ENCODE results near the gene MRRF. TPM values are rescaled to one million over a fixed set of nuclear protein-coding genes. Genes with fewer than 3 reads are reported as not detected.

The MRRF gene
- total RNA-seq, 1 donor from 2014 or later, result 21.7 TPM

DNA sequence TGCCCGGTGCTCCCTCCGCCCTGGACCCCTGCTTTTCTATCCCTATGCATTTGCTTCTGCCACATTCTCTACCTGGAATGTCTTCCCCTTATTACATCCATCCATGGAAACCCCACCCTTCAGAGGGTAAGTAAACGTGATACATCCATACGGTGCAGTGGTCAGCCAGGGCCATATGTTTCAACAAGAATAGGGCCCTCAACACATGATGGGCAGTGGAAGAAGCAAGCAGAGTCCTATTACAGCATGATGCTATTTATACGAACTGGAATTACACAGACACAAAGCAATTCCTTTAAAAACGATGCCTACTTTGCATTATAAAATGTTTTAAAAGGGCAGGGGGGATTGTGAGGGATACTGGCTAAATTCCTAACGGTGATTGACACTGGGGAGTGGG lies 68.0 kb downstream of the MRRF start:
- H3K4me1 Mint-ChIP-seq (ENCODE audit: low read depth), result peaks cover 3% of the 10 kb centered on the region

GRCh38 chr9:122333169-122333808 lies 68.6 kb downstream of the MRRF start:
- no peak for TF ChIP-seq CTCF (IDR thresholded peaks at IDR 0.05)
- DNase-seq (ENCODE audit: low spot score), result no peak
- H3K9me3 Mint-ChIP-seq (ENCODE audit: low read depth), result no peaks in the 10 kb centered on the region
- H3K36me3 Mint-ChIP-seq (ENCODE audit: low read depth), result peaks cover 8% of the 10 kb centered on the region
- H3K4me3 Mint-ChIP-seq (ENCODE audit: unreplicated experiment), result no peak overlapping the region
- peaks cover 10% of the 10 kb centered on the region for H3K27me3 Mint-ChIP-seq (ENCODE audit: low read depth)
- no peak overlapping the region for H3K27ac Mint-ChIP-seq (ENCODE audit: unreplicated experiment)
- H3K4me1 Mint-ChIP-seq (ENCODE audit: low read depth), result peaks cover 3% of the 10 kb centered on the region

More for the DNA sequence above, 68.0 kb downstream of the MRRF start:
- no peak for TF ChIP-seq CTCF (IDR thresholded peaks at IDR 0.05)
- peaks cover 10% of the 10 kb centered on the region for H3K27me3 Mint-ChIP-seq (ENCODE audit: low read depth)
- H3K9me3 Mint-ChIP-seq (ENCODE audit: low read depth), result no peaks in the 10 kb centered on the region
- DNase-seq (ENCODE audit: low spot score), result no peak
- H3K36me3 Mint-ChIP-seq (ENCODE audit: low read depth), result peaks cover 8% of the 10 kb centered on the region
- no peak overlapping the region for H3K27ac Mint-ChIP-seq (ENCODE audit: unreplicated experiment)
- no peak overlapping the region for H3K4me3 Mint-ChIP-seq (ENCODE audit: unreplicated experiment)

GRCh38 chr9:122334916-122335315 lies 70.2 kb downstream of the MRRF start:
- Mint-ChIP-seq H3K9me3 (ENCODE audit: low read depth) (no peaks in the 10 kb centered on the region), H3K36me3 (ENCODE audit: low read depth) (peaks cover 2% of the 10 kb centered on the region), H3K27me3 (ENCODE audit: low read depth) (peaks cover 20% of the 10 kb centered on the region), H3K27ac (ENCODE audit: unreplicated experiment) (no peak overlapping the region), H3K4me1 (ENCODE audit: low read depth) (peaks cover 3% of the 10 kb centered on the region), H3K4me3 (ENCODE audit: unreplicated experiment) (no peak overlapping the region)
- no peak for TF ChIP-seq CTCF (IDR thresholded peaks at IDR 0.05)
- no peak for DNase-seq (ENCODE audit: low spot score)

DNA sequence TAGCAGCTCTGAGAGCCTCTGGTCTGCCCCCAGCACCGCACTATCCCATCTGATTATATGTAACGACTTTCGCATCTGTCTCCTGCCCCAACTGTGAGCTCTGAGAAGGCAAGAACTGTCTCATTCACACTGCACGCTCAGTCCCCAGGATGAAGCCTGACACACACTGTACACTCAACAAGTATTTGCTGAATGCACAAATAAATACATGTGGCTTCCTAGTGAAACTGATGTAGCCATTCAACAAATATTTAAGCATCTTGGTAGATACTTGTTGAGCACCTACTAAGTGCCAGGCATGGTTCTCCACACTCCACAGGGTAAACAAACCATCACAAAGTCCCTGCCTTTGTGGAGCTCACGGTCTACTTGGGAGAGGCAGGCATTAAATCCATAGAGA lies 71.5 kb downstream of the MRRF start:
- Mint-ChIP-seq H3K27ac (ENCODE audit: unreplicated experiment) (no peak overlapping the region), H3K4me1 (ENCODE audit: low read depth) (peaks cover 3% of the 10 kb centered on the region), H3K4me3 (ENCODE audit: unreplicated experiment) (no peak overlapping the region), H3K27me3 (ENCODE audit: low read depth) (peaks cover 21% of the 10 kb centered on the region), H3K9me3 (ENCODE audit: low read depth) (no peaks in the 10 kb centered on the region), H3K36me3 (ENCODE audit: low read depth) (peaks cover 2% of the 10 kb centered on the region)
- no peak for TF ChIP-seq CTCF (IDR thresholded peaks at IDR 0.05)
- no peak for DNase-seq (ENCODE audit: low spot score)

GRCh38 chr9:122336866-122337555 lies 72.3 kb downstream of the MRRF start:
- TF ChIP-seq CTCF (IDR thresholded peaks at IDR 0.05), result no peak
- no peak overlapping the region for H3K27ac Mint-ChIP-seq (ENCODE audit: unreplicated experiment)
- H3K36me3 Mint-ChIP-seq (ENCODE audit: low read depth), result no peaks in the 10 kb centered on the region

More at GRCh38 chr9:122336866-122337555, 72.3 kb downstream of the MRRF start:
- peaks cover 21% of the 10 kb centered on the region for H3K27me3 Mint-ChIP-seq (ENCODE audit: low read depth)
- no peak for DNase-seq (ENCODE audit: low spot score)
- H3K9me3 Mint-ChIP-seq (ENCODE audit: low read depth), result no peaks in the 10 kb centered on the region
- no peak overlapping the region for H3K4me3 Mint-ChIP-seq (ENCODE audit: unreplicated experiment)
- peaks cover 3% of the 10 kb centered on the region for H3K4me1 Mint-ChIP-seq (ENCODE audit: low read depth)

All from chondrocyte (in vitro differentiated cells).